Lower leg skin (tissue), 4 donors: ENCODE results near the gene NOL12. TPM values are rescaled to one million over a fixed set of nuclear protein-coding genes. Genes with fewer than 3 reads are reported as not detected.

Source experiments
- DNase-seq, 2 donors: peaks; one replicate each; pipeline ENCODE4 v3.0.0-alpha.2; 2019; ENCODE audit warnings: low spot score in 2 of 2
- H3K4me3 ChIP-seq: fragments of 200-600 bp; sonication (generic); 2 replicates; pipeline ENCODE4 v1.5.1; 2017; ENCODE audit warnings: mild to moderate bottlenecking, low read depth; ENCODE audit not compliant: poor library complexity, severe bottlenecking
- POLR2A ChIP-seq, 2 donors: fragments of 450-650 bp; IDR thresholded peaks; one replicate each; pipeline ENCODE4 v1.6.1; 2016 to 2017; ENCODE audit warnings: antibody characterized with exemption in 2 of 2, mild to moderate bottlenecking in 1 of 2, moderate library complexity in 1 of 2
- WGBS, 2 donors: methylation state at CpG; one replicate each; pipeline ENCODE4 v1.1.5; 2018; 5-methylcytosine and 5-hydroxymethylcytosine counted together
- intact Hi-C: fragments of 100-400 bp; cut with DNase I; formaldehyde crosslinking; loops from one replicate; pipeline ENCODE4 v1.15.0; 2023; ENCODE audit warnings: low total_unique reads
- total RNA-seq, 4 donors: library from RNA; depleted of rRNA; stranded (reverse); fragments of >200 nt; gene quantifications; one replicate each; pipeline ENCODE4 v1.1.0, GENCODE V29; 2016
- TF ChIP-seq, protein P1 (sequence below), 3 donors: fragments of 450-650 bp; IDR thresholded peaks; one replicate each; pipeline ENCODE4 v1.5.1; 2016; ENCODE audit warnings: antibody characterized with exemption in 3 of 3, mild to moderate bottlenecking in 3 of 3, moderate library complexity in 2 of 3

The NOL12 gene
- total RNA-seq, 4 donors from 2014 or later = 24.3 to 72.3 (median 36.1) TPM

GRCh38 chr22:37733625-37734401, 47.7 kb downstream of the NOL12 start:
- no peak overlapping the region for H3K4me3 ChIP-seq
- intact Hi-C loops = no loop called here
- 84 to 90% methylated on average over 11 of the region's 11 CpGs for WGBS, 2 donors
- DNase-seq = no peak
- TF ChIP-seq, protein P1, sequence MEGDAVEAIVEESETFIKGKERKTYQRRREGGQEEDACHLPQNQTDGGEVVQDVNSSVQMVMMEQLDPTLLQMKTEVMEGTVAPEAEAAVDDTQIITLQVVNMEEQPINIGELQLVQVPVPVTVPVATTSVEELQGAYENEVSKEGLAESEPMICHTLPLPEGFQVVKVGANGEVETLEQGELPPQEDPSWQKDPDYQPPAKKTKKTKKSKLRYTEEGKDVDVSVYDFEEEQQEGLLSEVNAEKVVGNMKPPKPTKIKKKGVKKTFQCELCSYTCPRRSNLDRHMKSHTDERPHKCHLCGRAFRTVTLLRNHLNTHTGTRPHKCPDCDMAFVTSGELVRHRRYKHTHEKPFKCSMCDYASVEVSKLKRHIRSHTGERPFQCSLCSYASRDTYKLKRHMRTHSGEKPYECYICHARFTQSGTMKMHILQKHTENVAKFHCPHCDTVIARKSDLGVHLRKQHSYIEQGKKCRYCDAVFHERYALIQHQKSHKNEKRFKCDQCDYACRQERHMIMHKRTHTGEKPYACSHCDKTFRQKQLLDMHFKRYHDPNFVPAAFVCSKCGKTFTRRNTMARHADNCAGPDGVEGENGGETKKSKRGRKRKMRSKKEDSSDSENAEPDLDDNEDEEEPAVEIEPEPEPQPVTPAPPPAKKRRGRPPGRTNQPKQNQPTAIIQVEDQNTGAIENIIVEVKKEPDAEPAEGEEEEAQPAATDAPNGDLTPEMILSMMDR (IDR thresholded peaks at IDR 0.05) = no peak
- TF ChIP-seq POLR2A (IDR thresholded peaks at IDR 0.05) = no peak

DNA sequence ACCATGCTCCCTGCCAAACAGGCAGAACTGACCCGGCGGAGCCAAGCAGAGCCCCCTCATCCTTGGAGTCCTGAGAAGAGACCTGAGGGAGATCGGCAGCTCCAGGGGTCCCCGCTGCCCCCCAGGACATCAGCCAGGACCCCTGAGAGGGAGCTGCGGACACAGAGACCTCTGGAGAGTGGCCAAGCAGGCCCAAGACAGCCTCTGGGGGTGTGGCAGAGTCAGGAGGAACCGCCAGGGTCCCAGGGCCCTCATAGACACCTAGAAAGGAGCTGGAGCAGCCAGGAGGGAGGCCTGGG, 48.2 kb downstream of the NOL12 start:
- WGBS, 2 donors = 80 to 91% methylated on average over 5 to 6 of the region's 6 CpGs
- intact Hi-C loops = no loop called here
- no peak for TF ChIP-seq POLR2A (IDR thresholded peaks at IDR 0.05)
- TF ChIP-seq, protein P1 (IDR thresholded peaks at IDR 0.05) = no peak
- no peak overlapping the region for H3K4me3 ChIP-seq
- DNase-seq = no peak

GRCh38 chr22:37734964-37735451, 48.9 kb downstream of the NOL12 start:
- no peak for TF ChIP-seq POLR2A (IDR thresholded peaks at IDR 0.05)
- TF ChIP-seq, protein P1 (IDR thresholded peaks at IDR 0.05) = no peak
- intact Hi-C loops = no loop called here
- DNase-seq = no peak
- 77 to 82% methylated on average over 6 to 11 of the region's 16 CpGs for WGBS, 2 donors
- H3K4me3 ChIP-seq = no peak overlapping the region

- intact Hi-C loops = no loop called here
- DNase-seq = no peak
- TF ChIP-seq POLR2A (IDR thresholded peaks at IDR 0.05) = no peak
- TF ChIP-seq, protein P1 (IDR thresholded peaks at IDR 0.05) = no peak
- no peak overlapping the region for H3K4me3 ChIP-seq
- WGBS, 2 donors = 52 to 65% methylated on average over 7 to 12 of the region's 12 CpGs
Observed at GRCh38 chr22:37739035-37739434, 52.9 kb downstream of the NOL12 start.

GRCh38 chr22:37739611-37740049, 53.5 kb downstream of the NOL12 start:
- WGBS, 2 donors = 76 to 81% methylated on average over 17 of the region's 17 CpGs
- no peak overlapping the region for H3K4me3 ChIP-seq
- intact Hi-C loops = no loop called here
- no peak for DNase-seq
- TF ChIP-seq, protein P1 (IDR thresholded peaks at IDR 0.05) = no peak
- TF ChIP-seq POLR2A (IDR thresholded peaks at IDR 0.05) = no peak
